ENCODE data around the gene PTPRN2.
"Not testable (repeated sequence)": the region's sequence is repeated elsewhere in the genome, so short reads cannot be mapped to it uniquely, and the experiment has no call there.

PTPRN2 gene

GRCh38 chr7:157493776-157494175 lies 1093.8 kb downstream of the PTPRN2 start:
- Histone ChIP-seq H3K27ac (ENCODE audit: low read depth, low read length) (no peak overlapping the region), H3K9me3 (ENCODE audit: control insufficient read depth, insufficient read depth, low read depth, low read length) (no peaks in the 10 kb centered on the region), H3K36me3 (ENCODE audit: control insufficient read depth, insufficient read depth, low read length) (no peaks in the 10 kb centered on the region), H3K9ac (ENCODE audit: low read length) (no peak overlapping the region), H3K4me3 (ENCODE audit: low read depth, low read length) (no peak overlapping the region), H3K4me1 (ENCODE audit: control insufficient read depth, insufficient read depth, low read length) (no peaks in the 10 kb centered on the region), H3K27me3 (ENCODE audit: control insufficient read depth, insufficient read depth, low read length) (peaks cover 2% of the 10 kb centered on the region; the same call in 1 of the 2 replicates)

- H3K4me1 ChIP-seq (ENCODE audit: control insufficient read depth, insufficient read depth, low read length) = no peaks in the 10 kb centered on the region
- no peaks in the 10 kb centered on the region for H3K36me3 ChIP-seq (ENCODE audit: control insufficient read depth, insufficient read depth, low read length)
- no peaks in the 10 kb centered on the region for H3K27me3 ChIP-seq (ENCODE audit: control insufficient read depth, insufficient read depth, low read length)
- H3K9ac ChIP-seq (ENCODE audit: low read length) = no peak overlapping the region
- no peak overlapping the region for H3K27ac ChIP-seq (ENCODE audit: low read depth, low read length)
- no peaks in the 10 kb centered on the region for H3K9me3 ChIP-seq (ENCODE audit: control insufficient read depth, insufficient read depth, low read depth, low read length)
- H3K4me3 ChIP-seq (ENCODE audit: low read depth, low read length) = no peak overlapping the region
These were observed 1094.6 kb downstream of the PTPRN2 start for GRCh38 chr7:157493017-157493416.

GRCh38 chr7:157490465-157490912 lies 1097.1 kb downstream of the PTPRN2 start:
- Histone ChIP-seq H3K9me3 (ENCODE audit: control insufficient read depth, insufficient read depth, low read depth, low read length) (no peaks in the 10 kb centered on the region), H3K27me3 (ENCODE audit: control insufficient read depth, insufficient read depth, low read length) (0 out of 2 replicates have a peak, but pooled peaks cover 1% of the 10 kb centered on the region), H3K27ac (ENCODE audit: low read depth, low read length) (no peak overlapping the region), H3K4me3 (ENCODE audit: low read depth, low read length) (no peak overlapping the region), H3K9ac (ENCODE audit: low read length) (no peak overlapping the region), H3K4me1 (ENCODE audit: control insufficient read depth, insufficient read depth, low read length) (no peaks in the 10 kb centered on the region), H3K36me3 (ENCODE audit: control insufficient read depth, insufficient read depth, low read length) (no peaks in the 10 kb centered on the region)

GRCh38 chr7:157489870-157490269 lies 1097.8 kb downstream of the PTPRN2 start:
- H3K27ac ChIP-seq (ENCODE audit: low read depth, low read length); H3K27me3 ChIP-seq (ENCODE audit: control insufficient read depth, insufficient read depth, low read length); H3K9me3 ChIP-seq (ENCODE audit: control insufficient read depth, insufficient read depth, low read depth, low read length); H3K4me1 ChIP-seq (ENCODE audit: control insufficient read depth, insufficient read depth, low read length); H3K4me3 ChIP-seq (ENCODE audit: low read depth, low read length); H3K36me3 ChIP-seq (ENCODE audit: control insufficient read depth, insufficient read depth, low read length); H3K9ac ChIP-seq (ENCODE audit: low read length): not testable (repeated sequence)
